ENCODE results near the gene CUL3.

GRCh38 chr2:224562831-224563230 is 22.3 kb downstream of the CUL3 start:
- TF ChIP-seq CTCF (conservative IDR thresholded peaks at IDR 0.05; ENCODE audit: low read depth, low read length) (no peak), EZH2 (IDR thresholded peaks at IDR 0.05; ENCODE audit: borderline replicate concordance, low read depth, low read length, poor library complexity, severe bottlenecking) (no peak)

Measured in A673 (cell line).